NCI-H69 (cell line): ENCODE results near the gene TUBA3E.
"Not testable (repeated sequence)": the region's sequence is repeated elsewhere in the genome, so short reads cannot be mapped to it uniquely, and the experiment has no call there.

Experiments
- DNase-seq: peaks from one replicate; lab custom pipeline; 2025; lab: John Stamatoyannopoulos, UW

The TUBA3E gene

GRCh38 chr2:130191319-130191718 lies 6.9 kb downstream of the TUBA3E start:
- DNase-seq = not testable (repeated sequence)

GRCh38 chr2:130190237-130190636 lies 8.0 kb downstream of the TUBA3E start:
- no peak for DNase-seq

DNA sequence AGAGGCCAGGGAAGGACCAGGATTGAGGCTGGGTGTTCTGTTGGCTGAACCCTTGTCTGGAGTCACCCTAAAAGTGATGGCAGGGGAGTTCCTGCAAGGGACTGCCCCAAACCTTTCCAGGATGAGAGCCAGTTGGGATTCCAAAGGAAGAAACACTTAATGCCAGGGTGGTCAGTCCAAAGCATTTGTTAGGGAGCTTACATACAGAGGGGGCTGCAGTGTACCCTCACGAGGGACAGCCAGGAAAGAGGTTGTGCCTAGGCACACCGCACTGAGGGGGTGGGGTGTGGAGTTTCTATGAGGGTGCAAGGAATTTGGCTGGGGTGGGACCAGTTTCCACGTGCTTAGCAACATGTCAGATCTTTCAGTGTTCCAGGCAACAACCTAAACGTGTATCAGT lies 9.3 kb downstream of the TUBA3E start:
- not testable (repeated sequence) for DNase-seq

DNA sequence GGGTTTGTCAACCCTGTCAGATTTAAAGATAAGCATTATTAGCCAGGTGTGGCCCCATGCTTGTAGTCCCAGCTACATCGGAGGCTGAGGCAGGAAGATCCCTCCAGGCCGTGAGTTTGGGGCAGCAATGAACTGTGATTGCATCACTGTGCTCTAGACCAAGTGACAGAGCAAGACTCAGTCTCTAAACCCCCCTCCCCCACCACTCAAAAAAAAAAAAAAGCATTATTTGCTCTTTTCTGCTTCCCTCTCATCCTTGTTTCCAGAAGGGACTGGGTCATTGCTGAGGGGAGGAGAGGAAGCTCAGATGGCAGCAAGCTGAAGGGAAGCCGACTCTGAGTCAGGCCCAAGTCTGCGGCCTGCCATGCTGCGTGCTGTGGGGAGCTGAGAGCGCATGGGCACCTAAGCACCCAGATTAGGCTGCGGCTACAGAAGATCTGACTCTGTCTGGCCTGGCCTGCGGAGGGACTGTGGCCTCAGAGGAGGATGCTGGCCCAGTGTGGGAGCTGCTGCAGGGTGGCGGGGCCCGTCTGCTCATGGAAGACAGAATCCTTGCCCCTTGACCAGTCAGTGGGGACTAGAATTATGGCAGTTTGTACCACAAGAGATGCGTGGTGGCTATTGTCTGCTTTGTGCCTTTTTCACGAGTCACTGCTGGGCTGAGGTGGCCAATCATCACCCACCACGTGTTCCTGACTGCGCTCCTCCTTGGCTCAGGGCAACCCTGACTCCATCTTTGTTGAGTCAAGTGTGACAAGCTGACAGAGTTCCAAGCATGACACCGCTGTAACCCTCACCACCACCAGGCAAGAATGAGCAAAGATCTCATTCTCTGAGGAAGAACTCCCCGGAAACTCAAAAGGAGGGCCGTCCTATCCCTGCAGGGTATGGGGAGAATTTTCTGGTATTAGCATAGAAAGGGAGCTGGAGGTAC lies 10.1 kb downstream of the TUBA3E start:
- not testable (repeated sequence) for DNase-seq

- DNase-seq = no peak
These were observed 11.0 kb downstream of the TUBA3E start for GRCh38 chr2:130187268-130187667.

DNA sequence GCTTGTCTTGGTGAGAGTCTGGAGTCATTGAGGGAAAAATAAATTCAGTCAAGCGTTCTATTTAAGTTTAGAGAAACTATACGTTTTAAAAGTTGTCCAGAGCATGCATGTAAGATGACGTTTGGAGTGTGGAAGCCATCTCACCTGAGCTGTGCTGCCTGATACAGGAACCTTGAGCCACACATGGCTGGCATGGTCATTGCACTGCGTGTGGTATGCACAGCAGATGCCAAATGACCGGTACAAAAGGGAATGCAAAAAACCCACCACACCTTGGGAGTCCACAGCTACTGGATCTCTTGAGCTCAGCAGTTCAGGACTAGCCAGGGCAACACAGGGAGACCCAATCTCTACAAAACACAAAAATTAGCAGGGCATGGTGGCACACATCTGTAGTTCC lies 11.8 kb downstream of the TUBA3E start:
- no peak for DNase-seq

- DNase-seq = no peak
These were observed 12.3 kb downstream of the TUBA3E start for GRCh38 chr2:130185896-130186295.

DNA sequence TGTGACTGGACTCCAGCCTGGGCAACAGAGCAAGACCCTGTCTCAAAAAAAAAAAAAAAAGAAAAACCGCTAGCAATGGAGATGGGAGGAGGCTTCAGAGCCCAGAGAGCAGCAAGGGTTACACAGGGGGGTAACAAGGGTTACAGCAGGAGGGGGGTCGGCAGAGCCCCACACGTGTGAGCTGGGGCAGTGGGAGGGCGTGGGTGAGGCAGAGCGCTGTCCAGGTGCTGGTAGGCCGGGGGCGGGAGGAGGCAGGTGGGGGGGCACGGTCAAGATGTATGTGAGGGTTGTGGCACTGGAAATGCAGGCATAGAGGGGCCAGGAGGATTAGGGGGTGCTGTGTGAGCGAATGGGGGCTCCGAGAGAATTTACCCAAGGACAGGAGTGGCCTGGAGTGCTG lies 12.8 kb downstream of the TUBA3E start:
- no peak for DNase-seq

DNA sequence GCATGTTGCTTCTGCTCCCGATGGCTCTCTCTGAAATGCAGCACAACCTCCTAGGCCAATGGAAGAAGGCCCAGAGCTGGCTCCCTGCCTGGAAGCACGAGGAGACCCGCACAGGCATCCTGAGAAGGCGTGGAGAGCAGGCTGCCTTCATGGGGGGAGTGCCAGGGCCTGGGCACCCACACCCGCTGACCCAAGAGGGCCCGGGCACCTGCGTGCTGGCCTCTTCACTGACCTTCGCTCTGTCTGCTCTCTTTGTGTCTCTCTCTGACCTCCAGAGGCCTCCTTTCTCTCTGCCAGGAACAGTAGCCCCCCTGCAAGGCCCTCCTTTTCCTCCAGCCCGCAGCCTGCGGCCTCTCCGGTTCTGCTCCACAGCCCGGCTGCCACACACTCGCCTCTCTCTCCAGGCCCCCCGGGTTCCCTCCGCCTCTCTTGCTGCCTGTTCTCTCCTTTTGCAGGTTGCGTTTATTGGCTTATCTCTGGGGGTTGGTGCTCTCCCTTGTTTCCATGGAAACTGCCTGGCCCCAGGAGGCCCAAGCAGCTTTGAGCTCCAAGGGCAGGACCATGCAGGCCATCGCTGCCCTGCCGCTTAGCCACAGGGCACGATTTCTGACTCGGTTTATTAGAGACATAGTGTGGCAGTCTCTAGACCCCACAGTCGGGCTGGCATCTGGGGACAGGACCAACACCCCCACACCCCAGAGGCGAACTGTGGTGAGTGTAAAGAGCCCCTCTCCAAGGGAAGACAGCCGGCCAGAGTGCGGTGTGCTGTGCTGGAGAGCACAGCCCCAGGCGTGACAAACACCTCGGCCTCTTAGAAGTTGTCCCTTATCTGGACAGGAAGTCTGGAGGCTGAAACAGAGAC lies 14.5 kb downstream of the TUBA3E start:
- DNase-seq = no peak

- not testable (repeated sequence) for DNase-seq
These were observed 15.3 kb downstream of the TUBA3E start for GRCh38 chr2:130182826-130183511.

DNA sequence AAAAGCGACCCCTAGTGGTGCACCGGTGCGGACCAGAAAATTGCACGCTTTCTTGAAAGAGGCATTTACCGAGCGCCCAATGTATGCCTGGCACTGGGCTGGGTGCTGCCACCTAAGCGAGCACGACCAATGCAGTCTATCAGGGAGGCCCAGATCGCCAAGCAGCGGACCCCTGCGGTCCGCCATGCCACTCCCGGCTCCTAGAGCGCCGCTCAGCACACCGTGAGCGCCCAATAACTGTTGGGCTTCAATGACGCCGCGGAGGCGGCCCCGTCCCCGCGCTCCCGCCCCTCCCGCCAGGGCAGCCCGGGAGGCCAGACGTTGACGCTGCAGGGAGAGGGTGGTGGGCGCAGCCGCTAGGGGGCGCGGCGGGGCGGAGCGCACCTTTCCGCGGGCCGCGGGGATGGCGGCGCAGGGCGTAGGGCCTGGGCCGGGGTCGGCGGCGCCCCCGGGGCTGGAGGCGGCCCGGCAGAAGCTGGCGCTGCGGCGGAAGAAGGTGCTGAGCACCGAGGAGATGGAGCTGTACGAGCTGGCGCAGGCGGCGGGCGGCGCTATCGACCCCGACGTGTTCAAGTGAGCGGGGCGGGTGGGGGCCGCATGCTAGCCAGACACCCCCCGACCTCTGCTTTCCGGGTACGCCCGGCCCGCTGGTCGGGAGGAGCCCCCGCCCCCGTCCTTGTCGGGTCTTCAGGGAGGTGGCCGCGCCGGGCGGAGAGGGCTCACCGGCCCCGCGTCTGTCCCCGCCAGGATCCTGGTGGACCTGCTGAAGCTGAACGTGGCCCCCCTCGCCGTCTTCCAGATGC lies 16.2 kb downstream of the TUBA3E start, which contains the start of gene MZT2B:
MZT2B (plus strand) TSS at position 383 of the 803 bp plus-strand sequence; CDS start at position 404, 21 bp downstream.
- peak; percentile 87 for DNase-seq

GRCh38 chr2:130181325-130181879 lies 16.8 kb downstream of the TUBA3E start, which contains the start of gene SMPD4:
TSS of gene SMPD4 (minus strand) at chr2:130181602. CDS start at chr2:130176592, 5,010 bp downstream.
- peak; percentile 94 for DNase-seq

GRCh38 chr2:130180404-130181324 lies 17.6 kb downstream of the TUBA3E start:
- not testable (repeated sequence) for DNase-seq

DNA sequence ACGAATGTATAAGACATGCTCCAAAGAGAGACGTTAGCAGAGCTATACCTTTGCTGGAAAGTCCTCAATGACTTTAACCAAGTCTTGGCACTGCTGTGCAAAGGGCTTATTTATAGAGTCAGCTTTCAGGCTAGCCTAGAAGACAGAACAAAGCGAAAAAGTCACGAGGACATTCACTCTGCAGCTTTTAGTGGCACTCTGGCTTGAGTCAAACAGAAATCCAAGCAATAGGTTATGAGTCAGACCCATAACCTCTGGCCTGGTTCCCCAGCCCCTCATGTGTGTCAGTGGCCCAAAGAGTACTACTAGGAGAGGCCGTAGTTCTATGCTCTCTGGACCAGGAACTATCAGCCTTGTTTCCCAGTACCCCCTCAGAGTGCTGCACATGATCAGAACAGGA lies 23.4 kb downstream of the TUBA3E start:
- not testable (repeated sequence) for DNase-seq

GRCh38 chr2:130169896-130170295 lies 28.3 kb downstream of the TUBA3E start:
- no peak for DNase-seq

DNA sequence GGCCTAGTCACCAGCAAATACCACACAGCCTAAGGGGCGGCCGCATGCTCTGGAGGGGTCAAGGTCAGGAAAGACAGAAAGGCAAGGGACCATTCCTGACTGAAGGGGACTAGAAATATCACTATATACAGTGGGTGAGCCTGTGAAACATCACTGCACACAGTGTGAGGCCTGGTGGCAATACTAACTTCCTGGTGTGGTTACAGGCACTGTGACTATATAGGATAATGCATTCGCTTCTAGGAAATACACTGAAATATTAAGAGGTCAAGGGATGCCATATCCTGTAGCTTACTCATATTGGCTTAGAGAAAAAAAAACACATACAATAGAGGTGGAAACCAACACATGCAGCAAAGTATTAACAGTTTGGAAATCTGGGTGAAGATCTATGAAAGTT lies 29.1 kb downstream of the TUBA3E start:
- DNase-seq = not testable (repeated sequence)

- DNase-seq = not testable (repeated sequence)
These were observed 31.6 kb downstream of the TUBA3E start for GRCh38 chr2:130166611-130167010.

DNA sequence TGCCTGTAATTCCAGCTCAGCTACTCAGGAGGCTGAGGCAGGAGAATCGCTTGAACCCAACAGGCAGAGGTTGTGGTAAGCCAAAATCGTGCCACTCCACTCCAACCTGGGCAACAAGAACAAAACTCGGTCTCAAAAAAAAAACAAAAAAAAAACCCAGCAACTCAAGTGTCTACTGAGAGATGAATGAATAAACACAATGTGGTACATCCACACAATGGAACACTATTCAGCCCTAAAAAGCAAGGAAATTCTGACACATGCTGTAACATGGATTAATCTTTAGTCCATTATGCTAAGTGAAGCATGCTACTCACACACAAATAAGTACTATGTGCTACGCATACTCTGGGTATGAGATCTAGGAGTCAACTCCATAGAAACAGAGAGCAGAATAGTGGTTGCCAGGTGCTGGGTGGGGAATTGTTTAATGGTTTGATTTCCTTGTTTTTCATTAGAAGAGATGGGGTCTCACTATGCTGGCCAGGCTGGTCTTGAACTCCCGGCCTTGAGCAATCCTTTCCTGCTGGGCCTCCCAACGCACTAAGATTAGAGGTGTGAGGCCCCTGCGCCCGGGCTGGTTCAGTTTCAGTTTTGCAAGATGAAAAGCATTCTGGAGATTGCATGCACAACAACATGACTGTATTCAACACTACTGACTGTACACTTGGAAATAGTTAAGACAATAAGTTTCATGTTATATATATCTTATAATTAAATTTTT lies 32.8 kb downstream of the TUBA3E start:
- DNase-seq = no peak

DNA sequence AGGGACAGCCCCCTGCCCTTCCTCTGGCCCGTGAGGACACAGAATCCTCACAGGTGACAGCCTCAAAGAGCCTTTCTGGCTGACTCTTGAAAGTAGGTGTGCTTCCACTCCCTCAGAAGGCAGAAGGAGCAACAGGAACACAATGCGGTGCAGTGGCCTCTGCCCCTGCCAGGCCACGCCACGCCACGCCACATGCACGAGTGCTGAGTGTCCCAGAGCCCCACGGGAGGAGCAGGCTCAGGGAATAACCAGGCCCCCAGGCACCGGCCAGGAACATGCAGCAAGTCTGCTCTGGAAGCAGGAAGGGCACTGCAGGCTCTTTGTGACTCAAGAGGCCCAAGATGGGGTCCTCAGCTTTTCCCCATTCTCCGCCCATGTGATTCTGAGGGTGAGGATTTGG lies 35.3 kb downstream of the TUBA3E start:
- no peak for DNase-seq
